HCT116 (cell line): ENCODE results near the gene RANBP3L. TPM values are rescaled to one million over a fixed set of nuclear protein-coding genes. Genes with fewer than 3 reads are reported as not detected.

ENCODE experiments used
- ATAC-seq: fragments of 200-7000 bp; cut with Tn5 transposase; 2 replicates; pipeline ENCODE4 v1.9.1; 2020; ENCODE audit warnings: mild to moderate bottlenecking, moderate library complexity
- BruUV-seq: library from RNA; stranded (reverse); fragments of 400-500 nt; replicated peaks from 2 replicates; lab custom pipeline; 2021; lab: Mats Ljungman, UMichigan
- CTCF ChIA-PET: fragments of 300-600 bp; sonication (Branson Sonifier 250); formaldehyde crosslinking; loops from one replicate; lab custom pipeline; 2021; ENCODE audit warnings: antibody characterized with exemption; lab: Charles Lee
- POLR2A ChIA-PET: fragments of 300-600, 350-600 bp; sonication (Branson Sonifier 250); formaldehyde crosslinking; loops from one replicate; lab custom pipeline; 2021; ENCODE audit warnings: antibody characterized with exemption; lab: Charles Lee
- RAD21 ChIA-PET, 2 experiments: fragments of 300-600 bp; sonication (Branson Sonifier 250); formaldehyde crosslinking; loops; one replicate each; lab custom pipeline; 2023; ENCODE audit warnings: low total read pairs in 2 of 2; ENCODE audit not compliant: uncharacterized antibody in 2 of 2, unreplicated experiment in 2 of 2, low non-redundant PET in 1 of 2; lab: Charles Lee
- DNase-seq: peaks from one replicate; pipeline ENCODE4 v3.0.0-alpha.2; 2010; ENCODE audit warnings: low read depth, low spot score
- H2AFZ ChIP-seq: fragments of 200-600 bp; shearing (Covaris generic), sonication (generic); 2 replicates; pipeline ENCODE4 v1.6.1; 2017; ENCODE audit warnings: low read depth, mixed run types, mixed read lengths, antibody characterized with exemption, low read length; ENCODE audit not compliant: poor library complexity, severe bottlenecking
- H3K27ac ChIP-seq: 2 replicates; pipeline ENCODE4 v1.5.1; 2012; ENCODE audit warnings: low read depth, low read length
- H3K27me3 ChIP-seq: fragments of 200-600 bp; sonication (generic); 2 replicates; pipeline ENCODE4 v1.6.1; 2016; ENCODE audit warnings: mixed run types, low read length, mixed read lengths; ENCODE audit not compliant: insufficient read depth
- H3K36me3 ChIP-seq, 2 experiments: fragments of 200-500 bp in 1 of 2; fragments of 200-600 bp in 1 of 2; sonication (Bioruptor generic) in 1 of 2; sonication (generic) in 1 of 2; 2 replicates each; pipeline versions ENCODE4 v1.5.1 to v1.6.1; 2014 to 2016; ENCODE audit warnings: low read length in 2 of 2, inconsistent platforms in 1 of 2, mixed read lengths in 1 of 2, mixed run types in 1 of 2; ENCODE audit not compliant: insufficient read depth in 2 of 2, control insufficient read depth in 1 of 2
- H3K4me1 ChIP-seq, 2 experiments: fragments of 200-600 bp in 1 of 2; sonication (generic) in 1 of 2; 2 replicates each; pipeline versions ENCODE4 v1.5.1 to v1.6.1; 2012 to 2017; ENCODE audit warnings: low read length in 2 of 2, inconsistent platforms in 1 of 2, mild to moderate bottlenecking in 1 of 2, mixed read lengths in 1 of 2, mixed run types in 1 of 2, moderate library complexity in 1 of 2; ENCODE audit not compliant: insufficient read depth in 2 of 2, control insufficient read depth in 1 of 2
- H3K4me2 ChIP-seq: fragments of 200-600 bp; sonication (generic); 2 replicates; pipeline ENCODE4 v1.6.1; 2017; ENCODE audit warnings: mixed run types, low read length, mixed read lengths
- H3K4me3 ChIP-seq, 2 experiments: fragments of 200-600 bp in 1 of 2; sonication (generic) in 1 of 2; replicated peaks in 1 of 2; 2 replicates each; pipeline ENCODE4 v1.5.1; 2011 to 2016; ENCODE audit warnings: low read length in 2 of 2, control low read depth in 1 of 2, low read depth in 1 of 2, mild to moderate bottlenecking in 1 of 2, mixed read lengths in 1 of 2, mixed run types in 1 of 2
- H3K79me2 ChIP-seq: fragments of 200-600 bp; sonication (generic); 2 replicates; pipeline ENCODE4 v1.6.1; 2017; ENCODE audit warnings: mild to moderate bottlenecking, mixed run types, low read length, moderate library complexity, mixed read lengths; ENCODE audit not compliant: insufficient read depth
- H3K9ac ChIP-seq: fragments of 200-600 bp; sonication (generic); 2 replicates; pipeline ENCODE4 v1.6.1; 2016; ENCODE audit warnings: low read length, mixed read lengths
- H3K9me2 ChIP-seq: fragments of 200-600 bp; sonication (generic), shearing (Covaris generic); 2 replicates; pipeline ENCODE4 v1.6.1; 2017; ENCODE audit warnings: mixed run types, mild to moderate bottlenecking, moderate library complexity; ENCODE audit not compliant: insufficient read depth
- H3K9me3 ChIP-seq, 2 experiments: fragments of 200-500 bp in 1 of 2; fragments of 200-600 bp in 1 of 2; sonication (Bioruptor generic) in 1 of 2; sonication (generic) in 1 of 2; 2 replicates each; pipeline ENCODE4 v1.6.1; 2014 to 2017; ENCODE audit warnings: low read length in 2 of 2, mixed read lengths in 2 of 2, inconsistent platforms in 1 of 2, low read depth in 1 of 2, mild to moderate bottlenecking in 1 of 2, mixed run types in 1 of 2, moderate library complexity in 1 of 2; ENCODE audit not compliant: control insufficient read depth in 1 of 2, insufficient read depth in 1 of 2
- H4K20me1 ChIP-seq: fragments of 200-600 bp; sonication (generic), shearing (Covaris generic); 2 replicates; pipeline ENCODE4 v1.6.1; 2017; ENCODE audit warnings: mixed run types, mild to moderate bottlenecking, moderate library complexity; ENCODE audit not compliant: insufficient read depth
- CBX3 ChIP-seq: IDR thresholded peaks from 2 replicates; pipeline ENCODE4 v1.6.1; 2012; ENCODE audit warnings: low read depth
- ELF1 ChIP-seq: IDR thresholded peaks from 2 replicates; pipeline ENCODE4 v1.6.1; 2012; ENCODE audit warnings: low read depth, borderline replicate concordance
- EZH2 ChIP-seq: fragments of 200-600 bp; sonication (generic); IDR thresholded peaks from 2 replicates; pipeline ENCODE4 v1.6.1; 2017; ENCODE audit warnings: antibody characterized with exemption, mixed run types
- EZH2phosphoT487 ChIP-seq: fragments of 200-600 bp; IDR thresholded peaks from 2 replicates; pipeline ENCODE4 v1.6.1; 2018; ENCODE audit warnings: antibody characterized with exemption, borderline replicate concordance
- FOSL1 ChIP-seq: IDR thresholded peaks from 2 replicates; pipeline ENCODE4 v1.6.1; 2012; ENCODE audit warnings: low read depth
- MAX ChIP-seq: IDR thresholded peaks from 2 replicates; pipeline ENCODE4 v1.6.1; 2012
- RAD21 ChIP-seq: IDR thresholded peaks from 2 replicates; pipeline ENCODE4 v1.6.1; 2012; ENCODE audit warnings: low read depth, mild to moderate bottlenecking
- SIN3A ChIP-seq: IDR thresholded peaks from 2 replicates; pipeline ENCODE4 v1.6.1; 2012; ENCODE audit warnings: low read depth
- SP1 ChIP-seq: IDR thresholded peaks from 2 replicates; pipeline ENCODE4 v1.6.1; 2012; ENCODE audit warnings: low read depth
- SRF ChIP-seq: IDR thresholded peaks from 2 replicates; pipeline ENCODE4 v1.6.1; 2012; ENCODE audit warnings: low read depth
- TCF7L2 ChIP-seq: IDR thresholded peaks from 2 replicates; pipeline ENCODE4 v1.7.0; 2011; ENCODE audit warnings: borderline replicate concordance, inconsistent platforms; ENCODE audit not compliant: insufficient read depth, insufficient read length; ENCODE audit errors: extremely low read depth
- YY1 ChIP-seq: IDR thresholded peaks from 2 replicates; pipeline ENCODE4 v1.6.1; 2011; ENCODE audit warnings: low read length, low read depth, moderate library complexity, mild to moderate bottlenecking; ENCODE audit not compliant: insufficient replicate concordance; ENCODE audit errors: extremely low read depth
- ZBTB33 ChIP-seq: IDR thresholded peaks from 2 replicates; pipeline ENCODE4 v1.6.1; 2011; ENCODE audit warnings: mild to moderate bottlenecking, low read length, moderate library complexity; ENCODE audit not compliant: insufficient replicate concordance; ENCODE audit errors: extremely low read depth
- ZFX ChIP-seq: fragments of 450-650 bp; IDR thresholded peaks from 2 replicates; pipeline ENCODE4 v1.6.1; 2017
- ZNF274 ChIP-seq: fragments of 200-500 bp; sonication (Bioruptor generic); IDR thresholded peaks from 2 replicates; pipeline ENCODE4 v1.6.1; 2014; ENCODE audit warnings: mild to moderate bottlenecking, low read depth, low read length, inconsistent platforms
- intact Hi-C: fragments of 100-400 bp; cut with micrococcal nuclease; formaldehyde crosslinking; loops from 2 replicates; pipeline ENCODE4 v1.10.0; 2022
- total RNA-seq: library from RNA; stranded (reverse); gene quantifications from one replicate; pipeline ENCODE4 v1.2.1, GENCODE V29; 2021; ENCODE audit not compliant: unreplicated experiment

Gene RANBP3L
- total RNA-seq, 1 experiment from 2014 or later: not detected

GRCh38 chr5:36276864-36277263 lies 24.8 kb downstream of the RANBP3L start:
- ChIA-PET CTCF (no interaction called here), RAD21 (no interaction called here), POLR2A (no interaction called here)
- ATAC-seq (no peak), DNase-seq (no peak)
- Histone ChIP-seq H3K79me2 (no peaks in the 10 kb centered on the region), H3K27ac (no peak overlapping the region), H3K4me1 (no peaks in the 10 kb centered on the region), H3K9me3 (no peaks in the 10 kb centered on the region), H3K4me3 (no peak overlapping the region), H2AFZ (no peak overlapping the region), H4K20me1 (no peaks in the 10 kb centered on the region), H3K9ac (no peak overlapping the region), H3K27me3 (no peaks in the 10 kb centered on the region), H3K36me3 (no peaks in the 10 kb centered on the region), H3K4me2 (no peak overlapping the region), H3K9me2 (no peaks in the 10 kb centered on the region)
- TF ChIP-seq SP1 (no peak), EZH2 (no peak), YY1 (no peak), EZH2phosphoT487 (no peak), ZBTB33 (no peak), ELF1 (no peak), ZNF274 (no peak), ZFX (no peak), SIN3A (no peak), RAD21 (no peak), FOSL1 (no peak), TCF7L2 (no peak), CBX3 (no peak), SRF (no peak), MAX (no peak)
- intact Hi-C loops: no loop called here
- no TSS peak for BruUV-seq
